ENCODE data around the gene OR2AE1. TPM values are rescaled to one million over a fixed set of nuclear protein-coding genes. Genes with fewer than 3 reads are reported as not detected.

Gene OR2AE1, protein sequence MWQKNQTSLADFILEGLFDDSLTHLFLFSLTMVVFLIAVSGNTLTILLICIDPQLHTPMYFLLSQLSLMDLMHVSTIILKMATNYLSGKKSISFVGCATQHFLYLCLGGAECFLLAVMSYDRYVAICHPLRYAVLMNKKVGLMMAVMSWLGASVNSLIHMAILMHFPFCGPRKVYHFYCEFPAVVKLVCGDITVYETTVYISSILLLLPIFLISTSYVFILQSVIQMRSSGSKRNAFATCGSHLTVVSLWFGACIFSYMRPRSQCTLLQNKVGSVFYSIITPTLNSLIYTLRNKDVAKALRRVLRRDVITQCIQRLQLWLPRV
- not detected in 5 replicates for total RNA-seq (2022; extraction: Qiagen RNA extraction; ENCODE audit: low read depth)

GRCh38 chr7:99876933-99877332, at the start of gene OR2AE1:
TSS of gene OR2AE1 (minus strand) at chr7:99877033. CDS start at chr7:99877033, 0 bp downstream.

GRCh38 chr7:99918959-99919813, 42.4 kb upstream of the OR2AE1 start, which contains the start of gene TRIM4:
TSS of gene TRIM4 (minus strand) at chr7:99919530. CDS start at chr7:99919401, 129 bp downstream.

Other genes starting within 250 kb of the OR2AE1 start
- gene CYP3A5, start 197.0 kb downstream of the OR2AE1 start, total RNA-seq (2022; extraction: Qiagen RNA extraction; ENCODE audit: low read depth), result 1.1 to 1.6 TPM (median 1.5 TPM) in 5 replicates
- not detected in 5 replicates for gene CYP3A7, start 141.8 kb downstream of the OR2AE1 start, total RNA-seq (2022; extraction: Qiagen RNA extraction; ENCODE audit: low read depth)
- gene CYP3A4, start 92.8 kb downstream of the OR2AE1 start, total RNA-seq (2022; extraction: Qiagen RNA extraction; ENCODE audit: low read depth), result 0.10 TPM in 1 of 5 replicates, not detected in the others
- not detected in 5 replicates for gene CYP3A43, start 49.0 kb downstream of the OR2AE1 start, total RNA-seq (2022; extraction: Qiagen RNA extraction; ENCODE audit: low read depth)
- gene TRIM4, start 42.5 kb upstream of the OR2AE1 start, total RNA-seq (2022; extraction: Qiagen RNA extraction; ENCODE audit: low read depth), result 20.5 to 27.9 TPM (median 26.3 TPM) in 5 replicates
- gene GJC3, start 52.6 kb upstream of the OR2AE1 start, total RNA-seq (2022; extraction: Qiagen RNA extraction; ENCODE audit: low read depth), result 0.14 to 0.31 TPM (median 0.21 TPM) in 4 of 5 replicates, not detected in the other
- 0.27 TPM in 1 of 5 replicates, not detected in the others for gene AZGP1, start 99.0 kb upstream of the OR2AE1 start, total RNA-seq (2022; extraction: Qiagen RNA extraction; ENCODE audit: low read depth)
- 6.1 to 9.9 TPM (median 9.2 TPM) in 5 replicates for gene ZKSCAN1, start 138.6 kb upstream of the OR2AE1 start, total RNA-seq (2022; extraction: Qiagen RNA extraction; ENCODE audit: low read depth)
- 9.3 to 12.1 TPM (median 10.1 TPM) in 5 replicates for gene ZSCAN21, start 172.7 kb upstream of the OR2AE1 start, total RNA-seq (2022; extraction: Qiagen RNA extraction; ENCODE audit: low read depth)
- gene ZNF3, start 204.7 kb upstream of the OR2AE1 start, total RNA-seq (2022; extraction: Qiagen RNA extraction; ENCODE audit: low read depth), result 18.2 to 23.1 TPM (median 19.7 TPM) in 5 replicates
- 149 to 206 TPM (median 179 TPM) in 5 replicates for gene COPS6, start 211.9 kb upstream of the OR2AE1 start, total RNA-seq (2022; extraction: Qiagen RNA extraction; ENCODE audit: low read depth)
- gene MCM7, start 224.4 kb upstream of the OR2AE1 start, total RNA-seq (2022; extraction: Qiagen RNA extraction; ENCODE audit: low read depth), result 234 to 255 TPM (median 254 TPM) in 5 replicates
- 12.3 to 15.4 TPM (median 14.5 TPM) in 5 replicates for gene AP4M1, start 224.6 kb upstream of the OR2AE1 start, total RNA-seq (2022; extraction: Qiagen RNA extraction; ENCODE audit: low read depth)
- gene TAF6, start 242.3 kb upstream of the OR2AE1 start, total RNA-seq (2022; extraction: Qiagen RNA extraction; ENCODE audit: low read depth), result 57.6 to 68.0 TPM (median 64.7 TPM) in 5 replicates
- 10.5 to 12.4 TPM (median 10.8 TPM) in 5 replicates for gene CNPY4, start 242.6 kb upstream of the OR2AE1 start, total RNA-seq (2022; extraction: Qiagen RNA extraction; ENCODE audit: low read depth)
- gene MBLAC1, start 249.9 kb upstream of the OR2AE1 start, total RNA-seq (2022; extraction: Qiagen RNA extraction; ENCODE audit: low read depth), result 2.7 to 3.8 TPM (median 3.1 TPM) in 5 replicates